Activated naive CD4-positive, alpha-beta T cell treated with anti-CD3 and anti-CD28 coated beads, Interleukin-2, amount 10 ng/mL, durations not matched to agents 5 hours and 36 hours (primary cell): ENCODE data around the gene SCGB2A2. TPM values are rescaled to one million over a fixed set of nuclear protein-coding genes. Genes with fewer than 3 reads are reported as not detected.

ENCODE experiments used
- total RNA-seq, 2 experiments: library from RNA; stranded (reverse); gene quantifications; one replicate each; pipeline ENCODE4 v1.2.3, GENCODE V29; 2021

SCGB2A2 gene
- total RNA-seq: not detected

DNA sequence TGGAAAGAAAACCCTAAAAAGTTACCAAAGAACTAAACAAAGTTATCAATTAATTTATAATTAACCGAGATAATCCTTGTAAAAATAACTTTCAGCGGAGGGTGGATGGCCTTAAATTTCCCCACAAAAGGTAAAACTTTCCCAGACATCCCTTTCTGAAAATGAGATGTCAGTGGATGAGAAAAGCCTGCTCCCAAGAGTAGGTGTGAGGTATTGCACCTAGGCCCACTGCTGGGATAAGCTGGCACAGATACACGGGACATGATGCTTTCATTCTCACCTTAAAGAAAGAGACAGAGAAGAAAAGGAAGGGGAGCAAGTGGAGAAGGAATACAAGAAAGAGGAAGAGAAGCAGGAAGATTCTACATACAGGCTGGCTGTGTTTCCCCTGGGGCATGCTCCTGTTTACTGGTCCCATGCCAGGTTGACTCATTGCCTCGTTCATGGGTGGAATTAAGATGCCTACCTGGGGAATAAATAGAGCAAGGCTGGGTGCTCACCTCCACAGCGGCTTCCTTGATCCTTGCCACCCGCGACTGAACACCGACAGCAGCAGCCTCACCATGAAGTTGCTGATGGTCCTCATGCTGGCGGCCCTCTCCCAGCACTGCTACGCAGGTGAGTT is at the start of gene SCGB2A2:
TSS of gene SCGB2A2 (plus strand) at position 505 of the 625 bp plus-strand sequence. CDS start at position 564, 59 bp downstream.

DNA sequence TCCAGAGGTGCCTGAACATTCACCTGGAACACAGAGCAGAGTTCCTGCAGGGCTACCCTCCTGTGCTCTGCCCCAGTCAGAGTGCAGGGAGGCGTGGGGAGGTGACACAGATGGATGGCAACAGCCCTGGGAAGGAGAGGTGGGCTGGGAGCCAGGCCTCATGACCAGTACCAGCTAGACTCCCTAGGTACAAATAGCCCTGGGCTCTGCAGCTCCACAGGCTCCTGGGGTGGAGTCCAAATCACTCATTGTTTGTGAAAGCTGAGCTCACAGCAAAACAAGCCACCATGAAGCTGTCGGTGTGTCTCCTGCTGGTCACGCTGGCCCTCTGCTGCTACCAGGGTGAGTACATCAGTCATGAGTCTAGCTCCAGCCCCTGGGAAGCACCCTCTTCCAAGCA is 27.9 kb upstream of the SCGB2A2 start, which contains the start of gene SCGB1D2:
TSS of gene SCGB1D2 (plus strand) at position 219 of the 400 bp plus-strand sequence. CDS start at position 288, 69 bp downstream.

DNA sequence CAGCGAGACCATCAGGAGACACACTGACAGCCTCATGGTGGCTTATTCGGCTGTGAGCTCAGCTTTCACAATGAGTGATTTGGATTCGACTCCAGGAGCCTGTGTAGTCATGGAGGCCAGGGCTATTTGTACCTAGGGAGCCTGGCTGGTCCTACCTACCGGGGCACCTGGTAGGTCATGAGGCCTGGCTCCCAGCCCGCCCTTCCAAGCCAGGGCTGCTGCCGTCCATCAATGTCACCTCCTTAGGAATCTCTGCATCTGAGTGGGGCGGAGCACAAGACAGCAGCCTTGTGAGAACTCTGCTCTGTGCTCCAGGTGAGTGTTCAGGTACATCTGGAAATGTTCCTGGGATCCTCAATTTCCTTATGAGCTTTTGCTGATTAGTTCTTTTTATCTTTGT is 29.0 kb downstream of the SCGB2A2 start, which contains the start of gene SCGB1D4:
TSS of gene SCGB1D4 (minus strand) at position 101 of the 400 bp plus-strand sequence. CDS start at position 36, 65 bp downstream.

Other genes starting within 250 kb of the SCGB2A2 start
- gene INCENP, start 146.1 kb upstream of the SCGB2A2 start, total RNA-seq: 100 to 1,000 TPM; 136 to 137 TPM
- gene SCGB1D1, start 79.9 kb upstream of the SCGB2A2 start, total RNA-seq: not detected
- not detected for gene SCGB2A1, start 61.5 kb upstream of the SCGB2A2 start, total RNA-seq
- not detected for gene SCGB1D2, start 27.9 kb upstream of the SCGB2A2 start, total RNA-seq
- not detected for gene SCGB1D4, start 28.9 kb downstream of the SCGB2A2 start, total RNA-seq
- 1 to 10 TPM; 8.0 to 9.2 TPM for gene ASRGL1, start 67.3 kb downstream of the SCGB2A2 start, total RNA-seq
- gene SCGB1A1, start 148.9 kb downstream of the SCGB2A2 start, total RNA-seq: not detected